Retina (tissue), 1 donor: ENCODE results near the gene APOBEC3C.
A peak's percentile ranks its signal among the peaks of the same experiment; 100 is the strongest.
"Not testable (repeated sequence)": the region's sequence is repeated elsewhere in the genome, so short reads cannot be mapped to it uniquely, and the experiment has no call there.

Source experiments
- DNase-seq: peaks from one replicate; pipeline ENCODE4 v3.0.0-alpha.2; 2016

The APOBEC3C gene

GRCh38 chr22:38984224-38984623 is 29.8 kb upstream of the APOBEC3C start:
- DNase-seq, result no peak

- not testable (repeated sequence) for DNase-seq
These were observed 29.0 kb upstream of the APOBEC3C start for GRCh38 chr22:38984784-38985757.

DNA sequence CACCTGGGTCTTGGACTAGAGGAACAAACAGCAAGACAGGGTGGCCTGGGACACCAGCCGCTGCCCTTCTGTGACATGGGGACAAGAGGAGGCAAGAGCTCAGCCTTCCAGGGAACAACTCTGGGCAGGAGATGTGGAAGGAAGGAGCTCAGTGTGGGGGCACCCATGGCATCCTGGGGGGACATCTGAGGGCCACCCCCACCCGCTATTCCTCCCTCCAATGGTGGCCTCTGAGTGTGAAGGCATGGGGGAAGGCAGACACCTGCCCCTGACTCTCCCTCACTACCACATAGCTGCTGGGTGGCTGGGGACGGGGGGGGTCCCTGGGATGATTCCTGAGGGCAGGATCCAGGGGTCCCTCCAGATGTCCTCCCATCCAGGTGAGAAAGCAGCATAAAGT is 27.4 kb upstream of the APOBEC3C start:
- no peak for DNase-seq

DNA sequence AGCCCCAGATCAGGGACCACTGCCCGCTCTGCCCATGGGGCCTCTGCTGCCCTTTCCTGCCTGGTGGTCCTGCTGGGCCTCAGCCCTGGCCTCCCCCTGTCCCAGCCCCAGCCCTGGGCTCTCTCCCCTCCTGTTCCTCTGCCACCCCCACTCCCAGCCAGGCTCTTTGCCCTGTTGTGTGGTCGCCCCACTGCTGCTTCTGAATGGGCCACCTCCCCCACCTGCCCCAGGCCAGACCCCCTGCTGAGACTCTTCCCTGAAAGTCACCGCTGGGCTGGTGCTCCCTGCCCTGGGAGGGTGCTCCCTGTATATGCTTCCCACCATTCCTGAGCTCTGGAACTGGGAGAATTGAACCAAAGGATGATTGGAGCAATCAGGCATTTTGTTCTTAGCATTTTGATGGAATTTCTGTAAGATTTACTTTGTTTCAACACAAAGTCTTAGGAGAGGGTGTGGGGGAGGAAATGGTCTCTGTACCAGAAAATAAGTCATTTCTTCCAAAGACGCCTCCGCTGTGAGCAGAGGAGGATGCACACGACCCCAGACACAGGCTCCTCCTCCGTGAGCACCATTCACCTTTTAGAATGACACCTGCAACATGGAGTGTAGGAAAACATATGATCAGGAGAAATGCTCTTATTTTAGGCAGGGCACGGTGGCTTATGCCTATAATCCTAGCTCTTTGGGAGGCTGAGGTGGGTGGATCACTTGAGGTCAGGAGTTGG is 26.7 kb upstream of the APOBEC3C start:
- DNase-seq, result no peak

- no peak for DNase-seq
These were observed 24.6 kb upstream of the APOBEC3C start for GRCh38 chr22:38989466-38989865.

GRCh38 chr22:38992871-38993371 is 21.1 kb upstream of the APOBEC3C start:
- peak; percentile 58 for DNase-seq

- DNase-seq, result no peak
These were observed 18.0 kb upstream of the APOBEC3C start for GRCh38 chr22:38996105-38996504.

- DNase-seq, result no peak
These were observed 16.5 kb upstream of the APOBEC3C start for GRCh38 chr22:38997518-38997917.

DNA sequence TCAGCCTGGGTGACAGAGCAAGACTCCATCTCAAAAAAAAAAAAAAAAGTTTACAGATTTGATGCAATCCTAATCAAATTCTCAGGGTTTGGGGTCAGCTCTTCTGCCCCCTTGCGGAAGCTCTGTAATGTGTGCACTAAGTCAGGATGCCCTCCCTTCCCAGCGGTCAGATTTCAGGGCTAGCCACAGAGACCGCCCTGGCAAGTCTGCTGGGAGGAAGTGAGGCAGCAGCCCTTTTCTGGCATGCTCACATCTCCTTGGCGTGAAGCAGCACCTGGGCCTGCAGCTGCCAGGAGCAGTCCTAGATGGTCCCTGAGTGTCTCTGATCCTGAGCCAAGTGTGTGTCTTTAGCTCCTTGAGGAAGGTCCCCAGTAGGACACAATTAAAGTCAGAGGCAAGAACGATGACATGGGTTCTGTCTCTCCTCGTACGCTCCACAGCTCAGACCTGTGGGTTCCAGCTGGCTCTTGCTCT is 10.9 kb upstream of the APOBEC3C start:
- DNase-seq, result peak; percentile 78

GRCh38 chr22:39007177-39007576 is 6.9 kb upstream of the APOBEC3C start:
- no peak for DNase-seq

DNA sequence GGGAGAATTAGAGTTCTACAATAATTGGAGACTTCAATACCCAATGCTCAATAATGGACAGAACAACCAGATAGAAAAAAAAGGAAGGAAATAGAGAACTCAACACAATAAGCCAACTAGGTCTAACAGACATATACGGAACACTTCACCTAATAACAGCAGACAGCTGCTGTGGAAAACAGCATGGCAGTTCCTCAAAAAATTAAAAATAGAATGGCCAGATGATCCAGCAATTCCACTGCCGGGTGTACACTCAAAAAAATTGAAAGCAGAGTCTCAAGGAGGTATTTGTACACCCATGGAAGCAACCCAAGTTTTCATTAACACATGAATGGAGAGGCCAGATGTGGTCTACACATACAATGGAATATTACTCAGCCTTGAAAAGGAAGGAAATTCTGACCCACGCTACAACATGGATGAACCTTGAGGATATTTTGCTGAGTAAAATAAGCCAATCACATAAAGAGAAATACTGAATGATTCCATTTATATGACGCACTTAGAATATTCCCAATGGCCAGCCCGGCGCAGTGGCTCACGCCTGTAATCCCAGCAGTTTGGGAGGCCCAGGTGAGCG is 5.7 kb upstream of the APOBEC3C start:
- not testable (repeated sequence) for DNase-seq

DNA sequence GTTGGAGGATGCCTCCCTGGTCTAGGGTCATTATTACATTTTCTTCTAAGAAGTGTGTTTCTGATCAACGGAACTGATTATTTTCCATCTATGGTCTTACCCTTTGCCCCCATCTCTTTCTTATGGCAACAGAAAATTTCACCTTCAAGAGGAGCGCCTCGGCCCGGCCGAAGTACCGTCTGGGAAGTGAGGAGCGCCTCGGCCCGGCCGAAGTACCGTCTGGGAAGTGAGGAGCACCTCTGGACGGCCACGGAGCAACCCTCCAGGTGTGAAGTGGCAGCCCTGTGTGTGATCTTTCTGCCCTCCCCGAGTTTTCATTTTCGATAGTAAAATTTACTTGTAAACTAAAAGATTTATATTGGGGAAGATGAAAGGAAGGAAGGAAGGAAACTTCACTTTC is 3.1 kb upstream of the APOBEC3C start:
- no peak for DNase-seq

- DNase-seq, result peak; percentile 9
These were observed 1.2 kb upstream of the APOBEC3C start for GRCh38 chr22:39012533-39013511.

- peak; percentile 25 for DNase-seq
These were observed 506 bp upstream of the APOBEC3C start for GRCh38 chr22:39013561-39013941.

DNA sequence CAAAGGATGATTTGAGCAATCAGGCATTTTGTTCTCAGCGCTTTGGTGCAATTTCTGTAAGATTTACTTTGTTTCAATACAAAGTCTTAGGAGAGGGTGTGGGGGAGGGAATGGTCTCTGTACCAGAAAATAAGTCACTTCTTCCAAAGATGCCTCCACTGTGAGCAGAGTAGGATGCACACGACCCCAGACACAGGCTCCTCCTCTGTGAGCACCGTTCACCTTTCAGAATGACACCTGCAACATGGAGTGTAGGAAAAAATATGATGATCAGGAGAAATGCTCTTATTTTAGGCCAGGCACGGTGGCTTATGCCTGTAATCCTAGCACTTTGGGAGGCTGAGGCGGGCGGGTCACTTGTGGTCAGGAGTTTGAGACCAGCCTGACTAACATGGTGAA is 665 bp downstream of the APOBEC3C start:
- not testable (repeated sequence) for DNase-seq

DNA sequence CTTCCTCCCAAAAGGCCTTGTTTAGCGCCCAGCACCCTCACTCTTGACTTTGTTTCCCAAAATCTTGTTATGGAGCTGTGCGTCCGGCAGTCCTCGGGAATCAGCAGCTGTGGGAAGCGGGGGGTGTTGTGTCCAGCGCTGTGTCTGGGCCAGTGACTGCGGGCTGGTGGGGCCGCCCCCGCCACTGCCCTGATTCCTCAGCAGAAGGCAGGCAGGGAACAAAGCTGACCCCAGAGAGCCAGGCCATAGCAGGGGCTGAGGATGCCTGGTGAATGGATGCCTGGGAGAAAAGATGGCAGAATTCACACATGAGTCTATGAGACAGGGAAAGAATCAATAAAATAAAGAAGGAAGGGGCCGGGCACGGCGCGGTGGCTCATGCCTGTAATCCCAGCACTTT is 2.5 kb downstream of the APOBEC3C start:
- no peak for DNase-seq

DNA sequence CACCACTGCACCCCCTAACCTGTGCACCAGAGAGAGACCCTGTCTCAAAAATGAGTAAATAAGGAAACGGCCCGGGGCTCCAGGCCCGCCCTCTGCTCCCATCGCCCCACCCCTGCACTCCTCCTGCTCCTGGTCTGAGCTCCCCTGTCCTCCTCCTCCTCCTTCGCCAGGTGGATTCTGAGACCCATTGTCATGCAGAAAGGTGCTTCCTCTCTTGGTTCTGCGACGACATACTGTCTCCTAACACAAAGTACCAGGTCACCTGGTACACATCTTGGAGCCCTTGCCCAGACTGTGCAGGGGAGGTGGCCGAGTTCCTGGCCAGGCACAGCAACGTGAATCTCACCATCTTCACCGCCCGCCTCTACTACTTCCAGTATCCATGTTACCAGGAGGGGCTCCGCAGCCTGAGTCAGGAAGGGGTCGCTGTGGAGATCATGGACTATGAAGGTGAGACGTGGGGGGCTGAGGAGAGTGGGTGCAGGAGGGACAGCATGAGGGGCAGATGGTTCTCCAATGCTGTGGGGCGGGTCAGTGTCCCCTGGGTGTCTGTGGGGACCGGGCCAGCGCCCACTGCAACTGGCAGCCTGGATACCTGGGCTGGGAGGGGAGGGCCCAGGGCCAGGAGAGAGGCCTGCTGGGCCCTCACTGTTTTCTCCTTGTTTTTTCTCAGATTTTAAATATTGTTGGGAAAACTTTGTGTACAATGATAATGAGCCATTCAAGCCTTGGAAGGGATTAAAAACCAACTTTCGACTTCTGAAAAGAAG is 3.7 kb downstream of the APOBEC3C start:
- DNase-seq, result no peak

DNA sequence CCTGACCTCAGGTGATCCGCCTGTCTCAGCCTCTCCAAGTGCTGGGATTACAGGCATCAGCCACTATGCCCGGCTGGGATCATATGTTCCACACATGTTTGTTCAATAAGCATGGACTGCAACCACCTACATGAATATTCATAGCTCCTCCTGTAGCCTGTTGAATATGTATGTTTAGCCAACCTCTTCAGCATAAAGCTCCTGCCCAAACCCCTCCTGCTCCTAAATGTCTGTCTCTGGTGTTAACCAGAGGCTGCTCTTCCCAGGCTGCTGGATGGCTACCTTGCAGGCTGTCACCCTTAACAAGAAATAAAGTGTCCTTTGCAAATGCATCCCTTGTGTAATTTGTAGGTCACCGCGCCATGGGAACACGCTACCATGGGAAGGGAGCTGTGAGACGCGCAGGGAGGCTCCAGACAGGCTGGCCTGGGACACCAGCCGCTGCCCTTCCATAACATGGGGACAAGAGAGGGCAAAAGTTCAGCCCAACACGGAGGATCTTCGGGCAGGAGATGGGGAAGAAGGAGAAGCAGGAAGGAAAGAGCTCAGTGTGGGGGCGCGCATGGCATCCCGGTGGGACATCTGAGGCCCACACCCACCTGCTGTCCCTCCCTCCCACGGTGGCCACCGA is 6.1 kb downstream of the APOBEC3C start:
- peak; percentile 35 for DNase-seq

- DNase-seq, result no peak
These were observed 7.6 kb downstream of the APOBEC3C start for GRCh38 chr22:39021552-39022250.
